NCI-H82 (cell line): ENCODE results near the gene ENOPH1.
"Not testable (repeated sequence)": the region's sequence is repeated elsewhere in the genome, so short reads cannot be mapped to it uniquely, and the experiment has no call there.

Source experiments
- DNase-seq: peaks from one replicate; lab custom pipeline; 2025; lab: John Stamatoyannopoulos, UW

ENOPH1 gene

DNA sequence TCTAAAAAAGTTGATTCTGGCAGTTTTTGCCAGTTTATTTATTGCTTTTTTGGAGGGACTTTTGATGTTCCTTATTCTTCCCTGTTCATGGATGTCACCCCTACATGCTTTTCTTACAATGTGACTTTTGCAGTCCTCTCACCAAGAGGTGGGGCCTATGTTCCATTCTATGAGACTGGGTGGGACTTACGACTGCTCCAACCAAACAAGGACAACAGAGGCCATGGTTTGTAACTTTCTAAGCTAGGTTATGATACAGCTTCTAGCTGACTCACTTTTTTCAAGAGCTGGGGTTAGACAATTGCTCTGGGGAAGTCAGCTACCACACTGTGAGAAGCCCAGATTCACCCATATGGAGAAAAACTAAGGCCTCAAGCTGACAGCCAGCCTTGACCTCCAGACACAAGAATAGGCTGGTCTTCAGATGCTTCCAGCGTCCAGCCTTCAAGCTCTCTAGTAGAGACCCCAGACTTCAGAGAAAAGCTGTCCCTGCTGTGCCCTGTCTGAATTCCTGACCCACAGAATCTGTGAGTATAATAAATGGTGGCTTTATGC lies 39.5 kb downstream of the ENOPH1 start:
- no peak for DNase-seq

DNA sequence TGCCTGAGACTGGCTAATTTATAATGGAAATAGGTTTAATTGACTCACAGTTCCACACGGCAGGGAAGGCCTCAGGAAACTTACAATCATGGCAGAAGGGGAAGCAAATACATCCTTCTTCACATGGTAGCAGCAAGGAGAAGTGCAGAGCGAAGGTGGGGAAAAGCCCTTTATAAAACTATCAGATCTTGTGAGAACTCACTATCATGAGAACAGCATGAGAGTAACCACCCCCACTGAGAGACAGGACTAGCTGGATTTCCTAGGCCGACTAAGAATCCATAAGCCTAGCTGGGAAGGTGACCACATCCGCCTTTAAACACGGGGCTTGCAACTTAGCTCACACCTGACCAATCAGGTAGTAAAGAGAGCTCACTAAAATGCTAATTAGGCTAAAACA lies 42.7 kb downstream of the ENOPH1 start:
- not testable (repeated sequence) for DNase-seq

DNA sequence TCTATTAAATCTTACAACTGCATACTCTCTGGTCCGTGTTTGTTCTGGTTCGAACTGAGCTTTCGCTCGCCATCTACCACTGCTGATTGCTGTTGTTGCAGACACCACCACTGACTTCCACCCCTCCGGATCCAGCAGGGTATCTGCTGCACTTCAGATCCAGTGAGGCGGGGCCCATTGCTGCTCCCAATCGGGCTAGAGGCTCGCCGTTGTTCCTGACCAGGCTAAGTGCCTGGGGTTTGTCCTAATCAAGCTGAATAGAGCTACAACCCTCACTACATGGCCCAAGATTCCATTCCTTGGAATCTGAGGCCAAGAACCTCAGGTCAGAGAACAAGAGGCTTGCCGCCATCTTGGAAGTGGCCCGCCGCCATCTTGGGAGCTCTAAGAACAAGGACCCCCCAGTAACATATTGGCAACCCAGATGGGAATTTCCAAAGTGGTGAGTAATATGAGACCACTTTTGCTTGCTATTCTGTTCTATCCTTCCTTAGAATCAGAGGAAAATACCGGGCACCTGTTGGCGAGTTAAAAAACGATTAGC lies 43.3 kb downstream of the ENOPH1 start:
- DNase-seq = no peak

DNA sequence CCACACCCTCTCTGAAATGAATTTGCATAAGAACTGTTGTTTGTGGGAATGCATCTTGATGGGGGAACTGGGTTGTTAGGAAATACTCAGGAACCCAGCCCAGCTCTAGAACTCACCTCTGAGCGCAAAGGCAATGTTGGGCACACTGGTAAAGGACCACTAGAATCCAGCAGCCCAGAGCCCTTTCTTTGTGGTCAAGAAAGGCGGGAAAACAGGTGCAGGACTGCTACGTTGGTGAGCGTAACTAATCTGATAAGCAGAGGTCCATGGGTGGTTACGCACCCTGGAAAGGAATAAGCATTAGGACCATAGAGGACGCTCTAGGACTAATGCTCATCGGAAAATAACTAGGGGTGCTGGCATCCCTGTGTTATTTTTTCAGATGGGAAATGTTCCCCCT lies 45.5 kb downstream of the ENOPH1 start:
- DNase-seq = not testable (repeated sequence)

DNA sequence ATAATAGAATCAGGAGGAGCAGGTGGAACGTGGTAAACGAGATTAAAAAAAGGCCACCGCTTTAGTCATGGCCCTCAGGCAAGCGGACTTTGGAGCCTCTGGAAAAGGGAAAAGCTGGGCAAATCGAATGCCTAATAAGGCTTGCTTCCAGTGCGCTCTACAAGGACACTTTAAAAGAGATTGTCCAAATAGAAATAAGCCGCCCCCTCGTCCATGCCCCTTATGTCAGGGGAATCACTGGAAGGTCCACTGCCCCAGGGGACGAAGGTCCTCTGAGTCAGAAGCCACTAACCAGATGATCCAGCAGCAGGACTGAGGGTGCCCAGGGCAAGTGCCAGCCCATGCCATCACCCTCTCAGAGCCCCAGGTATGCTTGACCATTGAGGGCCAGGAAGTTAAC lies 47.1 kb downstream of the ENOPH1 start:
- not testable (repeated sequence) for DNase-seq

DNA sequence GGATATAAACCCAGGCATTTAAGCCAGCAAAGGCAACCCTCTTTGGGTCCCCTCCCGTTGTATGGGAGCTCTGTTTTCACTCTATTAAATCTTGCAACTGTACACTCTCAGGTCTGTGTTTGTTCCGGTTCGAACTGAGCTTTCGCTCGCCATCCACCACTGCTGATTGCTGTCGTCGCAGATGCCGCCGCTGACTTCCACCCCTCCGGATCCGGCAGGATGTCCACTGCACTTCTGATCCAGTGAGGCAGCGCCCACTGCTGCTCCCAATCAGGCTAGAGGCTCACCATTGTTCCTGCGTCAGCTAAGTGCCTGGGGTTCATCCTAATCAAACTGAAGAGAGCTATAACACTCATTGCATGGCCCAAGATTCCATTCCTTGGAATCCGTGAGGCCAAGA lies 49.2 kb downstream of the ENOPH1 start:
- DNase-seq = no peak

DNA sequence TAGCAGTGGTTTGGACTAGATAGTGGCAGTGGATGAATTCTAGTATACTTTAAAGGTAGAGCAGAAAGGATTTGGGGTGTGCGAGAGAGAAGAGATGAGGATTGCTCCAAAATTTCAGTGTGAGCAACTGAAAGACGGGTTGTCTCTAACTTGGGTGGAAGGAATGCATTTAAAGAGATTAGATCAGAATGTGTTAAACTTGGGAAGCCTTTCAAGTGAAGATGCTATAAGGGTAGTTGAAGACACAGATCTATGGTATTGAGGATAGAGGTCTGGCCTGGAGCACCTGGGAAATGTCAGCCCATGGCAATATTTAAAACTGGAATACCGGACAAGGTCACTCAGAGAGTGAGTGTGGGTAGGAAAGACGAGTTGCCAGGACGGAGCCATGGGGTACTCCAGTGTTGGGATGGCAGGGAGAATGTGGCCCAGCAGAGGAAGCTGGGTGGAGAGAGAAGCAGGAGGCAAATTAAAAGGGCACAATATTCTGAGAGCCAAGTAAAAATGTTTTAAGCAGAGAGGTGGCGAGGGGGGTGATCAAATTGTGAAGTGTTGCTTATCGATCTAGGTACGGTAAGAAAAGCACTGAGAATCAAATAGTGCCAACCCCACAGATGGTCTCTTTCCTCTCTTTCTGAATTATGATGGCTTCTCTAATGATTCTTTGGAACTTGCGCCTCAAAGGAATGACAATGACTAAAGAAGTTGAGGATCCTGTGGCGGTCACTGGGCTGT lies 50.5 kb downstream of the ENOPH1 start:
- no peak for DNase-seq

DNA sequence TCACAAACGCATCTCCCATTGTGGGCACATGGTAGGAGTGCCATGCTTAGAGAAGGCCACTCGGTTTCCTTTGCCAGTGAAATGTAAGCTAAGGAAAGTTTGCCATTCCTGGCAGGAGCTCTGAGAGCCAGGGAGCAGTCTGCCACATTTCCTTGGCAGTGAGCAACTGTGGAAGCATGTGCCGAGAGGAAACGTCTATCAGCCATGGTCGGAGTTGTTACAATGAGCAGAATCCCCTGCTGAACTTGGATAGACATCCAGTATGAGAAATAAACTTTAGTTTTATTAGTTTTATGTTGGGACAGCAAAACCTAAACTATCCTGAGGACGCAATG lies 51.1 kb downstream of the ENOPH1 start:
- DNase-seq = no peak

DNA sequence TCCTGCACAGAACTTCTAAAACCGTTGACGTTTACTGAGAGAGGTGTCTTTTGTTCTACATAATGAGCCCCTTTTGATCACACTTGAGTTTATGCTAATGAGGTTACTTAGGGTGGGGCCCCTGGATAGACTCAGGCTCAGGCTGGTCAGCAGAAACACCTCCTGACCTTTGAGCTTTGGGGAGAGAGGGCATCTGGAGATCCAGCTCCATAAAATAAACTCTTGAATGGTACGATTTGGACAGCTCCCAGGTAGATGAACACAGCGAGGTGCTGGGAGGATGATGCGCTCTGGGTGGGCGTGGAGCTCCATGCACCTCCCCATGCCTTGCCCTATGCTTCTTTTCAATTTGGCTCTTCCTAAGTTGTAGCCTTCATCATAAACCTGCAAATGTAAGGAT lies 52.0 kb downstream of the ENOPH1 start:
- no peak for DNase-seq

DNA sequence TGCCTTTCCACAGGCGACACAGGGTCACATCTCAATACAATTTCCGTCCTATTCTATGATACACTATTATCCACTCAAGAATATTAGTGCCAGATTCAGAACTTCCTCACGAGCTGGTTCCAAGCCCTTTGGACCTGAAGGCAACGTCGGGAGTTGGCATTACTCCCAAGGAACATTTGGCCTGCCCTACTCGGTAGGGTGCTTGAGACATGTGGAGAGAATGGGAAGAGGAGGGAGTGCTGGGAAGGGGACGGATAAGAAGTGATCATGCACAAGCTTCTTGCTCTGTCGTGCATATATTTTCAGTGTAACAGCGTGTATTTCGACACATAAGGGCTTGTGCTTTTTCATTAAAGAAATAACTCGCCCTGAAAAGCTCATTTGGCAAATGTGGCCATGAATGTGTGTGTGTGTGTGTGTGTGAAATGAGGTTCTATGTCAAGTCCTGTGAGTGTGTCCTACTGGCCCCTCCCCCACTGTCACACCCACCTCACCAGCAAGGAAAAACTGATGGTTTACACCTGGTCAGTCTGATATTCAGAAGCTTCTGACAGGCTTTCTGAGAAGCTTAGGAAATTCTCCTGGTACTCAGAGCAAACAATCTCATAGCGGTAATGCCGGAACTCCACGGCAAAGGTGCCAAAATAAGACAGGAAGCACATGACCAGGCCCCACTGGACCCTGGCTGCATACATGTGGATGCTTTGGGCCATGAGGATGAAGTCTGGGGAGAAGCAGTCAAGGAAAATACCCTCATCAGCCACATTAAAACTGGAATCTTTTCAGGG lies 54.8 kb downstream of the ENOPH1 start:
- no peak for DNase-seq

DNA sequence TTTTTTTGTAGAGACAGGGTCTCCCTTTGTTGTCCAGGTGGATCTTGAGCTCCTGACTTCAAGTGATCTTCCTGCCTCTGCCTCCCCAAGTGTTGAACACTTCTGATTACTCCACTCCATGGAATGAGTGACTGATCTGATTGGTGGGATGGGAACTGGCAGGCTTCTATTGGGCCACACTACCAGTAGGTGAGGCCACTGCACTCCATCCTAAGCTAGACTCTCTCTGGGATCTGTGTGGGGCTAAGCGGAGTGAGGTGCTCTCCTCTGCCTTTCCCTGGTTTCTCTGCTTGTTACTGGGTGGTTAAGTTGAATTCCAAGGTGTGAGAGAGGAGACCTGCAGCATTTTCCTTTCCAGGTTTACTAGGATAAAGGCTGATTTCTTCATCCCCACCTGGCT lies 58.7 kb downstream of the ENOPH1 start:
- DNase-seq = no peak

DNA sequence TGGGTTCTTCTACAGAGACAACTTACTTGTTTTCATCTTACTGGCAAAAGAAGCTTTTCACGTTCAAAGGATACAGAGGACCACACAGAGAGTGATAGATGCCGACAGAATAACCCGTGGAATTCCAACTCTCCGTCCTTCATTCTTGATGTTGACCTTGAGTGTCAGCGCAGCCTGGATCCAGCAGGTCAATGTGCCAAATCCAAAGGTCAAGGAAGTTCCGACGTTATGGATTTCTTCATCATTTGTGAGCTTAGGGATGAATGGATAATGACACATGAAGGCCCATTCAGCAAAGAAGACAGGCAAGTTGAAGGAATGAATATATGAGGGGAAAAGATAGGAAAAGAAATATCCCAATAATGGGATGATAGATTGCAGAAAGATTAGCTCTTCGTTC lies 59.6 kb downstream of the ENOPH1 start:
- no peak for DNase-seq

DNA sequence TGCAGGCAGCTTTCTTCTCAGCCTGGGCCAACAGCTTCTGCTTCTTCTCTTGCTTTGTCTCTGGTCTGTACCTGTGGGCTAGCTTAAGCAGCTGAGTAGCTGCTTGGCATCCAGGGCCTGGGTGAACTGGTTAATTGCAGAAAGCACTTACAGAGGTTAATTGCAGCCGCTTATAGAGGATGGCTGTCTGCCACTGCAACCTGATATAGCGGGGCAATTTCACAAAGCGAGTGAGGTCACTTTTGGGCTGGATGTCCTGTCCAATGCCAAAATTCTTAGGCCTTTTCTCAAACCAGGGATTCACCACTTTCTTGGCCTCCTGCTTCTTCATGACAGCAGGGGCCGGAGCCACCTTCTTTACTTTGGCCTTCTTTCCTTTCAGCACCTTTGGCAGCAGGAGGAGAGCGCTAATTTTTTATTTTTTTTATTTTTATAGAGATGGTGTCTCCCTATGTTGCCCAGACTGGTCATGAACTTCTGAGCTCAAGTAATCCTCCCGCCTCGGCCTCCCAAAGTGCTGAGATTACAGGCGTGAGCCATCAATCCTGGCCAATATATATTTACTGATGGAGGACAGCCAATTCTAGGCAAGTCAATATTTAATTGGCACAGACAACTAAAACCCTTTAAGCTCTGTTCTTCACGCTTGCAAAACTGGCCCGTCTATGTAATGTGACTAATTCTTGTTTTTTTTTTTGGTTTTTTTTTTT lies 61.0 kb downstream of the ENOPH1 start:
- DNase-seq = no peak

DNA sequence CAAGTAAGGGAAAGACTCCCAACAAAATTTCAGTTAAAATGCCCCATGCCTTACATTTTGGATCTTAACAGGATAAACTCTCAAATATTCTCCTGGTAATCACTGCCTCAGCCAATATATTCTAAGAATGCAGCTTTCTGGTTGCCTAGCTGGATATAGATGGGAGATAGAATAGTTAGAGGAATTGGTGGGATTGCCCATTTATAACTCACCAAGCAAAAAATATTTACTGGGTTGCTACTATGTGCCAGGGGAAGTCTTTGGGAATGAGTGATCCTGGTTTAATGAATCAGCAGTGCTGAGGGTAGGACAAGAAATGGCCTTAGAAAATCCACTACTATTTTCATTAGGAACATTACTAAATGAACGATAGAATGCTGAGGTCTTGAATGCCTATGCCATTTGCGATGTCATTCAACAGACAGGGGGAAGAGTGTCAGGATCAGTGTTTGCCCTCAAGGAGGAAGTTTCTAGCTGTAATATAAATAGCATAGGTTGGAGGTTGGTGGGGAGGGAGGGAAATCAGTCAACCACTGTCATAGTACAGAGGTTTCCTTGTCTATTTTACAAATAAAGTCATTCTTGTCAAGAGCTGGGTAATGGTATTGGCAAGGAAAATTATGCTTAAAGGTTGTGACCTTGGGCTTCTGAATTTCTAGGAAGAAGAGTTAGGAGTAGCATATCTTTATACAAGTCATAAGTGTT lies 63.5 kb downstream of the ENOPH1 start:
- DNase-seq = no peak

DNA sequence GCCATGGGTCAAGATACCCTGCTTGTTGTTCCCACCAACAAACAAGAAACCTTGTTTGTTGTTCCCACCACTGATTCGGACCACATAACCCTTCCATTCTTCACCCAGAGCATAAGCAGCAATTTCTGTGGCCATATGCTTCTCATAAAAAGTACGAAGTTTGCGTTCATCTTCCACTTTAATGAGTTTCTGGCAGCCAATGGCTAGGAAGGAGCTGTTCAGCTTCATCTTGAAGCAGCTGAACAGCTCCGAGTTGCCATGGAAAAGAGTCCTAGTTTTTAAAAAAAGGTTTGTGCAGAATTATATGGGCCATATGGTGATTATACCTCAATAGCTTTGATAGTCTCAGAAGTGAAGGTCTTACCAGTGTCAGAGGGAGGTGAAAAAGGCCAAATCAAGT lies 65.3 kb downstream of the ENOPH1 start:
- DNase-seq = no peak

DNA sequence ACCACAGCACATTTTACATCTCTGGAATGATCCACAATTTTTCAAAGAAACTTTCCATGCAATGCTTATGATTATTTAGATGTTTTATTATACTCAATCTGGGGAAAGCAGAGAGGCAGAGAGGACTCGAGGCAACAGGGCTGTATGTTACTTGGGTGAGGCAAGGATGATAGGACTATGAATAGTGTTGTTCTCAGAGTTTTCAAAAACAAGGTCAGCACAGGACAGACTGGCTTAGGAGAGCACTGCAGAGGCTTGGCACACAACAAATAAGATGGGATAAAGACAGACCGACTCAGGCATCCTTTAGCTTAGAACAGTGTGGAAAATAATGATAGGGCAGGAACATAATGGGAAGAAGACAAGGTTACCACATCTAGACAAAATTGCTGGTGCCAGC lies 66.0 kb downstream of the ENOPH1 start:
- no peak for DNase-seq

DNA sequence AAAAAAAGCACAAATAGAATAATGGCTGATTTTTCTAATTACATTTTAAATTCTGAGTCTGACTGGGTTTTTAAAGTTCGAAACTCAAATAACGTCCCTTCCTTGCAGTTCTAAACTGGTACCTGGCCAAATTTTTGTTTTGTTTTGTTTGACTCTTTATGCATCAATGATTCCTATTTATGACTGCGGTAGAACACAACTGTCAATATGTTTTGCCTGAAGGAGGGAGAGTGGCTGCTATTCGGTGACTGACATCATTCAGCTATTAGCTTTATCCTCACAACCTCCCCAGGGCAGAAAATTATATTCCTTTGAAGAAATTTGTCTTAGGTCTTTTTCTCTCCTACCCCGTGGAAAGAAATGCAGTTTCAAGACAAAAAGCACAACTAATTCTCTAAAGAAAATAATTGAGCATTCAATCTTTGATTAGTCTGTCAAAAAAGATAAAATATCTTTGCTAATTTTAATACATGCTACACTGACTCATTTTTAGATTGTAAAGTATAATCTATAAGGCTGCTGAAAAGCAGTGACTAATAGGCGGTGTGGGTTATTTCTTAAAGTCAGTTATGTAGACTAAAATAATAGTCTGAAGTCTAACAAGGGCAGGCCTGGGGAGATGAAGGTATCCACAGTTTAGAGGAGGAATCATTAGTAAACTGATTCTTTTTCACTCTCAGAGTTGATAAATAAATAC lies 69.5 kb downstream of the ENOPH1 start:
- no peak for DNase-seq

DNA sequence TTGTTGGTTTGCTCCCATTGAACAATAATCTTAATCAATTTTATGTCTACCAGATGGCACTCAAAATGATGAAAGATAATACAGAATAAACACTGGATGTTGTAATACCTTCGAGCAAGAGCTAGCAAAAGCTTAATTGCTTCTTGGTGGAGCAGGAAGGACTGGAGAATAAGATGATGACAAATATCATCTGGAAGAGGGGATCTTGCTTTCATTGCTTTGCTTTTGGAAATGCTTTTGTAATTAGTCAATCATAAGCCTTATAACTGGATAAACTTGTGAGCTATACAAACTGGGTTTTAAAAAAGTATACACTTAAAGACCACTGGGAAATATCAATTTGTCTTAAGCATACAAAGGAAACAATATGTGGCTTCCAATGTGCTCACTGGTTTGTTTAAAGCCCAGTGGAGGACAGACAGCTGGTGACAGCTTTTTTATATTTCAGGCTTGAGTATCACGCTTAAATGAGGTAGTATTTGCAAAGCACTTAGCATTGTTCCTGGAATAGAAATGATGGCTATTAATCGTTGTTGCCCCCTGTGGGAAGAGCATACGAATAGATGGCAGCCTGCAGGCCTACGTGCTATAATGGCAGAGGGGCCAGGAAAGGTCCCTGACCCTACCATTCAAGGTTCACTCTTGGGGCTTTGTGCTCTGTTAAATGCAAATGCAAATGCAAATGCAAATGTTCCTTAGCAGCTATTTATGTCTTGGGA lies 70.2 kb downstream of the ENOPH1 start:
- DNase-seq = no peak

DNA sequence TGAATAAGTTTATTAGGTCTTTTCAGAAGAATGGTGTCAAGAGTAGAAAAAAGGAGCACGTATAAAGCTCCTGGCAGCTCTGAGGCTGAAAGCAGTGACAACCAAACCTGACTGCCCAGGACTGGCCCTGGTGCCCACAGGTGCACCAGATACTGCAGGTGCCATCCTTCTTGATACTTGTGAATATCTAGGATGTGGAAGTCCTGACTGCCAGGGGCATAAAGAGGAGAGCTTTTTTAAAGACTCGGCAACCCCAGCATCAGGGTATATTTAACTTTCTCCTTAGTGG lies 70.7 kb downstream of the ENOPH1 start:
- DNase-seq = no peak

DNA sequence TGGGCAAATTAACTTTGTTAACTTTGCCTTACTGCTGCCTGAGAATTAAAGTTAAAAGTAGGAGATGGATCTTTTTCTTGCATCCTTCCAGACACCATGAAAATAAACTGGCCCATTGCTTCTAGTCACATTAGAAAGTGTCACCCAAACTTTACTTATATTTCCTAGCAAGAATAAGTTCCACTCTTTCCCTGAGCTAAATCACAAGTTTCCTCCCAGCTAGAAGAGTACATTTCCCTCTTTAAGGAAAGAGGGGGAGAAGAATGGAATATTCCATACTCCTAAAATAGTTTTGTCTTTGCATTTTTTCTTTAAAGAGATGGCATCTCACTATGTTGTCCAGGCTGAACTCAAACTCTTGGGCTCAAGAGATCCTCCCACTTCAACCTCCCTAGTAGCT lies 77.6 kb downstream of the ENOPH1 start:
- no peak for DNase-seq
